Nephron progenitor cell (in vitro differentiated cells): ENCODE results near the gene AP3D1.

Experiments used
- DNase-seq: peaks from one replicate; pipeline ENCODE4 v3.0.0; 2021
- H3K27ac Mint-ChIP-seq: 2 replicates; pipeline ENCODE4 v1.8.0; 2021; ENCODE audit warnings: mild to moderate bottlenecking, moderate library complexity, mixed read lengths
- H3K27me3 Mint-ChIP-seq: 2 replicates; pipeline ENCODE4 v1.8.0; 2021; ENCODE audit warnings: mild to moderate bottlenecking, low read depth, mixed read lengths; ENCODE audit not compliant: poor library complexity
- H3K36me3 Mint-ChIP-seq: 2 replicates; pipeline ENCODE4 v1.8.0; 2021; ENCODE audit warnings: low read depth, mixed read lengths
- H3K4me1 Mint-ChIP-seq: 2 replicates; pipeline ENCODE4 v1.8.0; 2021; ENCODE audit warnings: mixed read lengths
- H3K4me3 Mint-ChIP-seq: 2 replicates; pipeline ENCODE4 v1.8.0; 2021; ENCODE audit warnings: mild to moderate bottlenecking, moderate library complexity, mixed read lengths
- H3K9me3 Mint-ChIP-seq: 2 replicates; pipeline ENCODE4 v1.8.0; 2021; ENCODE audit warnings: mild to moderate bottlenecking, moderate library complexity, mixed read lengths
- TF ChIP-seq, protein P1 (sequence below): fragments of 200-600 bp; sonication (generic); IDR thresholded peaks from 2 replicates; pipeline ENCODE4 v1.5.0; 2021; ENCODE audit warnings: antibody characterized with exemption

AP3D1 gene

DNA sequence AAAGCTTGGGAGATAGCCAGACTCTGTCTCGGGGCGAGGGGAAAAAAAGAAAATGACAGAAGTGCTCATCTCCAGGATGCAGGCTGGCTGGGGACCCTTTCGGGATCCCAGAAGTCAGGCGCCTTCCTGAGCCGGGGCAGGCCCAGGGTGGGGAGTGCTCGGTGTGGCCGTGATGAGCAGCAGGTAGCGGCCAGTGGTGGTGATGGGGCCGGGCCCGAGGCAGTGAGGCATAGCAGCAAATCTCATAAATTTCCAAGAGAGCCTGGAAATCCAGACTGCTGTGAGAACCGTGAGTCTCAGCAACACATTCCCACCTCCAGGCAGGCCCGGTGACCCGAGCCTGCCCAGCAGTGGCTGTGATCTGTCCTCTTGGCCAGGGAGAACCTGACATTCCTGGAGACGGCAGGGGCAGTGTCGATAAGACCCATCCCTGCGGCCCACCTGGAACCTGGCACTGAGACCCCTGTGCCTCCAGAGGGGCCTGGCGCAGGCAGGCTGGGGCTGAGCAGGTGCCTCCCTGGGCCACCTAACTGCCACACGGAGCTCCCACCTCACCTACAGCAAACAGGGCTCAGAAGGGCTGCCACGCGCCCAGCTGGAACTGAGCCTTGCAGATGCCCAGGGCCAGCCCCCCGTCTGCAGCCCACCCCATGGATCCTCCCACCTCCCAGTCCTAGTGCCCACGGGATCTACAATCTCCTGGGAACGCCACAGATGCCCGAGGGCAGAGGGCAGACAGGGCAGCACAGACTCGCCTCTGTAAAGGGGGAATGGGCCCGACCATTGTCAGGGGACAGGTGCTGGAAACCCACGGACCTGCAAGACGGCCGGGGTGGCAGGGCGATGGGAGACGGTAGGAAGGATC lies 31.2 kb downstream of the AP3D1 start:
- no peak overlapping the region for H3K27ac Mint-ChIP-seq
- no peaks in the 10 kb centered on the region for H3K9me3 Mint-ChIP-seq
- TF ChIP-seq, protein P1, sequence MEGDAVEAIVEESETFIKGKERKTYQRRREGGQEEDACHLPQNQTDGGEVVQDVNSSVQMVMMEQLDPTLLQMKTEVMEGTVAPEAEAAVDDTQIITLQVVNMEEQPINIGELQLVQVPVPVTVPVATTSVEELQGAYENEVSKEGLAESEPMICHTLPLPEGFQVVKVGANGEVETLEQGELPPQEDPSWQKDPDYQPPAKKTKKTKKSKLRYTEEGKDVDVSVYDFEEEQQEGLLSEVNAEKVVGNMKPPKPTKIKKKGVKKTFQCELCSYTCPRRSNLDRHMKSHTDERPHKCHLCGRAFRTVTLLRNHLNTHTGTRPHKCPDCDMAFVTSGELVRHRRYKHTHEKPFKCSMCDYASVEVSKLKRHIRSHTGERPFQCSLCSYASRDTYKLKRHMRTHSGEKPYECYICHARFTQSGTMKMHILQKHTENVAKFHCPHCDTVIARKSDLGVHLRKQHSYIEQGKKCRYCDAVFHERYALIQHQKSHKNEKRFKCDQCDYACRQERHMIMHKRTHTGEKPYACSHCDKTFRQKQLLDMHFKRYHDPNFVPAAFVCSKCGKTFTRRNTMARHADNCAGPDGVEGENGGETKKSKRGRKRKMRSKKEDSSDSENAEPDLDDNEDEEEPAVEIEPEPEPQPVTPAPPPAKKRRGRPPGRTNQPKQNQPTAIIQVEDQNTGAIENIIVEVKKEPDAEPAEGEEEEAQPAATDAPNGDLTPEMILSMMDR: no peak
- H3K4me3 Mint-ChIP-seq: no peak overlapping the region
- H3K4me1 Mint-ChIP-seq: no peaks in the 10 kb centered on the region
- DNase-seq: peak; percentile 9
- no peaks in the 10 kb centered on the region for H3K27me3 Mint-ChIP-seq
- peaks cover 16% of the 10 kb centered on the region for H3K36me3 Mint-ChIP-seq

DNA sequence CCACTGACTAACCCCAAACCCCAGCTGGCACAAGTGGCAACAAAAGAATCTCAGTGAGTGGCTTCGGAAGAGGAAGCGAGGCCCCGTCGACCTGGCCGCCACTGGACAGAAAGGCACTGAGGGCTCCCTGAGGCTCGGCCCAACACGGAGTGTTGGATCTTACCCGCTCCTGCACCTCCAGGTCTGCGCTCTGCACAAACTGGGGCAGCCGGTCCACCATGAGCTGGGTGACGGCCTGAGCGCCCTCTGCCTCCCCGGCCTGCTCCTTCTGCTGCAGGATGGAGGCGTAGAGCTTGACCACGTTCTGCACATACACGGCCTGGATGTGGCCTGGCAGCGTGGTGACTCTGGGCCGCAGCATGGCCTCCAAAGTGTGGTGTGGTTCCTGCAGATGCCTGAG lies 32.9 kb downstream of the AP3D1 start:
- no peaks in the 10 kb centered on the region for H3K9me3 Mint-ChIP-seq

DNA sequence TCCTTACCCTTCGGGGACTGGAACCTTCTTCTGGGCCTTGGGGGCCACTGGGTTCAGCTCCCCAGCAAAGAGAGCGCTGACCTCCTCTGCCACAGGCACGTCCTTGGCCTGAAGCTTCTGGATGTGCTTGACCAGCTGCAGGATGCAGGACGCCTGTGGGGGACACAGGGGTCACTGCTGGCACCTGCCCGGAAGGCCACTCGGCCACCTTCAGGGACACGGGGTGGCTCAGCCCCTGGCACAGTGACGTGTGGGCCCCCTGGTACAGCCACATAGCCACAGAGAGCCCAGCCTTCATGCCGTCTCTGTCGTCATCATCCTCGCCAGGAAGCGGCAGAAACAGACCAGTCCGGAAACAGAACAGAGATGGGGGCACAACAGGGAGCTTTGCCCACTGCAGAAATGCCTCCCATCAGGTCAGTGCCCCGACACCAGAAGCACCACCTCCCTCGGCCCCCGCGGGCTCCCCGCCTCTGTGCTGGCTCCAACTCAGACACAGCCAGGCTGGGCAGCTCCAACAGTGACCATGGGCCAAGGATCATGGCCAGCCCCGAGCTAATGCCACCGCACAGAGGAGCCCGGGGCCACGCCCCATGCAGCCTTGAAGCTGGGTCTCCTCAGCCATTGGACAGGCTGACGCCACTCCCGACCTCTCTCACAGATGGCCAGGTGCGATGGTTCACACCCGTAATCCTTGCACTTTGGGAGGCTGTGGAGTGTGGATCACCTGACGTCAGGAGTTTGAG lies 34.0 kb downstream of the AP3D1 start:
- TF ChIP-seq, protein P1: no peak
- H3K36me3 Mint-ChIP-seq: peaks cover 26% of the 10 kb centered on the region
- H3K27ac Mint-ChIP-seq: no peak overlapping the region
- no peaks in the 10 kb centered on the region for H3K9me3 Mint-ChIP-seq
- no peak overlapping the region for H3K4me3 Mint-ChIP-seq
- H3K4me1 Mint-ChIP-seq: no peaks in the 10 kb centered on the region
- no peaks in the 10 kb centered on the region for H3K27me3 Mint-ChIP-seq
- DNase-seq: no peak

More for the DNA sequence above, 32.9 kb downstream of the AP3D1 start:
- Mint-ChIP-seq H3K36me3 (peaks cover 24% of the 10 kb centered on the region), H3K27me3 (no peaks in the 10 kb centered on the region), H3K27ac (no peak overlapping the region), H3K4me1 (no peaks in the 10 kb centered on the region), H3K4me3 (no peak overlapping the region)
- TF ChIP-seq, protein P1: no peak
- DNase-seq: no peak

DNA sequence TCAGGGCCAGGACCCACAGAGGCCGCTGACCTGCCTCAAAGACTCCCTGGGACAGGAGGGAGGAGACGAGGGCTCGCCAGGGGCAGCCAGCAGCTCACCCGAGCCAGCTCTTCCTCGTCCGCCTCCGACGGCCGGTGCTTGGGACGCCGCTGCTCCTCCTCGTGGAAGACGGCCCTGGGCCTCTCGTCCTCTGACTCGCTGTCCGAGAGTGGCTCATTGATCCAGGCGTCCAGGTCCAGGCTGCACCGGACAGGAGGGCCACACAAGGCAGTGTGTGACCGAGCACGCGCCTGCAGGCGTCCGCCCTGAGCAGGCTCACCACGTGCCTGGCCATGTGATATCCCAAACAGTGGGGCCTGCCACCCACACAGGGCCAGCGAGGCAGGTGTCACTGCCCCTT lies 34.9 kb downstream of the AP3D1 start:
- no peaks in the 10 kb centered on the region for H3K4me1 Mint-ChIP-seq

DNA sequence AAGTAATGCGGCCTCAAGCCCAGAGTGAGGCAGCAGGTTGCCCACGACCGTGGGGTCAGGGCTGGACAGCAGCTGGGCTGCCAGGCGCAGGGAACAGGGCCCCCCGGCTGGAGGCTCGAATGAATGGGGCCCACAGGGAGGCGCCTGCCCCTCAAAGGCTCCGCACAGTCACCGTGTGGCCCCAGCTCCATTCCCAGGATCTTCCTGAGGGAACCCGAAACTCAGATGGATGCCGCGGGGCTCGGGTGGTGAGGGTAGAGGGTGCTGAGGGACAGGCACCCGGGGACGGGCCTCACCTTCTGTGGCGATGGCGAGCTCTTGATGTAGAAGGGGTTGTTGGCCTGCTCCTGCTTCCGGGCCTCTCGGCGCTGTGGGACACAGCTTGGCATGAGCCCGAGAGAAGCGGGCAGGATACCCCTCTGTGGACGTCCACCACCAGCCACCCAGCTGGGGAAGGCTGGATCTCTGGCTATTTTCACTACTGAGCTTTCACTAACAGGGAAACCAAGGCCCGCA lies 35.4 kb downstream of the AP3D1 start:
- peak overlapping the region; percentile 29 for H3K27ac Mint-ChIP-seq
- H3K36me3 Mint-ChIP-seq: peaks cover 29% of the 10 kb centered on the region
- TF ChIP-seq, protein P1: no peak
- DNase-seq: no peak
- H3K4me3 Mint-ChIP-seq: no peak overlapping the region
- no peaks in the 10 kb centered on the region for H3K4me1 Mint-ChIP-seq
- H3K27me3 Mint-ChIP-seq: no peaks in the 10 kb centered on the region
- no peaks in the 10 kb centered on the region for H3K9me3 Mint-ChIP-seq

More for the DNA sequence above, 34.9 kb downstream of the AP3D1 start:
- Mint-ChIP-seq H3K36me3 (peaks cover 29% of the 10 kb centered on the region), H3K27me3 (no peaks in the 10 kb centered on the region), H3K4me3 (no peak overlapping the region), H3K9me3 (no peaks in the 10 kb centered on the region), H3K27ac (no peak overlapping the region)
- TF ChIP-seq, protein P1: no peak
- no peak for DNase-seq
